HepG2 (cell line): ENCODE measurements around the gene XG. TPM values are rescaled to one million over a fixed set of nuclear protein-coding genes. Genes with fewer than 3 reads are reported as not detected.
A peak's percentile ranks its signal among the peaks of the same experiment; 100 is the strongest.

ENCODE experiments used
- AGO1 ChIP-seq: fragments of 200-400 bp; formaldehyde crosslinking; IDR thresholded peaks from 2 replicates; pipeline ENCODE4 v1.6.1; 2017; ENCODE audit warnings: mild to moderate bottlenecking, low read depth, low read length, moderate library complexity; ENCODE audit not compliant: poor library complexity, severe bottlenecking
- AGO2 ChIP-seq: fragments of 200-400 bp; formaldehyde crosslinking; optimal IDR thresholded peaks from 2 replicates; pipeline ENCODE3; 2017; ENCODE audit warnings: mild to moderate bottlenecking, low read depth, low read length, moderate library complexity
- BCL6 ChIP-seq: IDR thresholded peaks from 2 replicates; pipeline ENCODE4 v1.6.1; 2016; ENCODE audit warnings: missing genetic modification reagents, missing compliant biosample characterization
- CENPX ChIP-seq: sonication (generic); formaldehyde crosslinking; IDR thresholded peaks from 2 replicates; pipeline ENCODE4 v1.9.0; 2021; ENCODE audit warnings: mild to moderate bottlenecking, missing genetic modification reagents, moderate library complexity
- CHD2 ChIP-seq: IDR thresholded peaks from 2 replicates; pipeline ENCODE4 v1.6.1; 2011; ENCODE audit warnings: low read depth, low read length, improper control_type of control experiment
- HNF4A ChIP-seq: sonication (generic); formaldehyde crosslinking; IDR thresholded peaks from 2 replicates; pipeline ENCODE4 v1.4.0; 2020; ENCODE audit warnings: missing genetic modification reagents
- MATR3 ChIP-seq: sonication (generic); formaldehyde crosslinking; IDR thresholded peaks from 2 replicates; pipeline ENCODE4 v1.4.0; 2020; ENCODE audit warnings: missing genetic modification reagents
- MAX ChIP-seq: IDR thresholded peaks from 2 replicates; pipeline ENCODE4 v1.6.1; 2012; ENCODE audit warnings: inconsistent platforms
- NFE2L1 ChIP-seq: sonication (generic); formaldehyde crosslinking; IDR thresholded peaks from 2 replicates; pipeline ENCODE4 v1.4.0; 2020; ENCODE audit warnings: missing genetic modification reagents, mild to moderate bottlenecking, borderline replicate concordance
- NR3C1 ChIP-seq: sonication (generic); formaldehyde crosslinking; IDR thresholded peaks from 2 replicates; pipeline ENCODE4 v1.4.0; 2020; ENCODE audit warnings: missing genetic modification reagents
- PHF21A ChIP-seq: sonication (generic); formaldehyde crosslinking; IDR thresholded peaks from 2 replicates; pipeline ENCODE4 v1.5.0; 2020; ENCODE audit warnings: mild to moderate bottlenecking, missing genetic modification reagents
- RELA ChIP-seq: sonication (generic); formaldehyde crosslinking; IDR thresholded peaks from 2 replicates; pipeline ENCODE4 v1.4.0; 2020; ENCODE audit warnings: missing genetic modification reagents
- RFX3 ChIP-seq: IDR thresholded peaks from 2 replicates; pipeline ENCODE4 v1.6.1; 2016; ENCODE audit warnings: missing biosample characterization, missing genetic modification reagents
- SRSF4 ChIP-seq: fragments of 200-400 bp; formaldehyde crosslinking; IDR thresholded peaks from one replicate; pipeline ENCODE4 v1.6.1; 2018; ENCODE audit warnings: mild to moderate bottlenecking, low read depth, low read length, moderate library complexity; ENCODE audit not compliant: poor library complexity, severe bottlenecking
- THAP11 ChIP-seq: IDR thresholded peaks from 2 replicates; pipeline ENCODE4 v1.6.1; 2016; ENCODE audit warnings: missing biosample characterization, missing genetic modification reagents
- THRA ChIP-seq: sonication (generic); formaldehyde crosslinking; IDR thresholded peaks from 2 replicates; pipeline ENCODE4 v1.4.0; 2020; ENCODE audit warnings: missing genetic modification reagents, borderline replicate concordance
- ZNF124 ChIP-seq: sonication (generic); formaldehyde crosslinking; IDR thresholded peaks from 2 replicates; pipeline ENCODE4 v1.4.0; 2020; ENCODE audit warnings: missing genetic modification reagents
- ZNF17 ChIP-seq: sonication (generic); formaldehyde crosslinking; IDR thresholded peaks from 2 replicates; pipeline ENCODE4 v1.5.0; 2020; ENCODE audit warnings: mild to moderate bottlenecking, missing genetic modification reagents
- ZNF205 ChIP-seq: IDR thresholded peaks from 2 replicates; pipeline ENCODE4 v1.6.1; 2018; ENCODE audit warnings: missing biosample characterization, missing genetic modification reagents
- ZNF232 ChIP-seq: sonication (generic); formaldehyde crosslinking; IDR thresholded peaks from 2 replicates; pipeline ENCODE4 v1.4.0; 2020; ENCODE audit warnings: missing genetic modification reagents, borderline replicate concordance
- ZNF382 ChIP-seq: sonication (generic); formaldehyde crosslinking; IDR thresholded peaks from 2 replicates; pipeline ENCODE4 v1.5.0; 2020; ENCODE audit warnings: missing genetic modification reagents, mild to moderate bottlenecking, borderline replicate concordance
- ZNF513 ChIP-seq: sonication (generic); formaldehyde crosslinking; conservative IDR thresholded peaks from 2 replicates; pipeline ENCODE4 v1.5.0; 2020; ENCODE audit warnings: missing genetic modification reagents
- ZNF639 ChIP-seq: conservative IDR thresholded peaks from 2 replicates; pipeline ENCODE4 v1.6.1; 2018; ENCODE audit warnings: missing genetic modification reagents
- ZSCAN20 ChIP-seq: sonication (generic); formaldehyde crosslinking; IDR thresholded peaks from 2 replicates; pipeline ENCODE4 v1.4.0; 2020; ENCODE audit warnings: missing genetic modification reagents, mild to moderate bottlenecking, borderline replicate concordance
- polyA plus RNA-seq, 8 experiments: library from polyadenylated mRNA; depleted of rRNA in 3 of 8; stranded (reverse) in 7 of 8; unstranded in 1 of 8; fragments of >200 nt; fragmentation: Illumina TruSeq in 4 of 8; extraction: Trizol in 4 of 8; gene quantifications; 2 replicates each; pipeline versions ENCODE4 v1.2.1 to v1.2.3, GENCODE V29; 2011 to 2016; ENCODE audit warnings: low read depth in 4 of 8, missing spikeins in 1 of 8, mixed read lengths in 1 of 8; ENCODE audit not compliant: insufficient read depth in 1 of 8
- total RNA-seq, 5 experiments: library from RNA; depleted of rRNA; stranded (reverse); fragments of >200 nt; fragmentation: Illumina TruSeq; extraction: Trizol; gene quantifications; 2 replicates each; pipeline ENCODE4 v1.2.3, GENCODE V29; 2016; ENCODE audit warnings: low read depth in 1 of 5
- TF ChIP-seq, protein P1 (sequence below): sonication (generic); formaldehyde crosslinking; IDR thresholded peaks from 2 replicates; pipeline ENCODE4 v1.4.0; 2020; ENCODE audit warnings: missing genetic modification reagents, mild to moderate bottlenecking, borderline replicate concordance

Gene XG
- total and polyA plus RNA-seq, 2 of the 13 experiments (the other 11 are each of a cell fraction or from before 2014, with no cell fraction given), result not detected

- TF ChIP-seq, protein P1, sequence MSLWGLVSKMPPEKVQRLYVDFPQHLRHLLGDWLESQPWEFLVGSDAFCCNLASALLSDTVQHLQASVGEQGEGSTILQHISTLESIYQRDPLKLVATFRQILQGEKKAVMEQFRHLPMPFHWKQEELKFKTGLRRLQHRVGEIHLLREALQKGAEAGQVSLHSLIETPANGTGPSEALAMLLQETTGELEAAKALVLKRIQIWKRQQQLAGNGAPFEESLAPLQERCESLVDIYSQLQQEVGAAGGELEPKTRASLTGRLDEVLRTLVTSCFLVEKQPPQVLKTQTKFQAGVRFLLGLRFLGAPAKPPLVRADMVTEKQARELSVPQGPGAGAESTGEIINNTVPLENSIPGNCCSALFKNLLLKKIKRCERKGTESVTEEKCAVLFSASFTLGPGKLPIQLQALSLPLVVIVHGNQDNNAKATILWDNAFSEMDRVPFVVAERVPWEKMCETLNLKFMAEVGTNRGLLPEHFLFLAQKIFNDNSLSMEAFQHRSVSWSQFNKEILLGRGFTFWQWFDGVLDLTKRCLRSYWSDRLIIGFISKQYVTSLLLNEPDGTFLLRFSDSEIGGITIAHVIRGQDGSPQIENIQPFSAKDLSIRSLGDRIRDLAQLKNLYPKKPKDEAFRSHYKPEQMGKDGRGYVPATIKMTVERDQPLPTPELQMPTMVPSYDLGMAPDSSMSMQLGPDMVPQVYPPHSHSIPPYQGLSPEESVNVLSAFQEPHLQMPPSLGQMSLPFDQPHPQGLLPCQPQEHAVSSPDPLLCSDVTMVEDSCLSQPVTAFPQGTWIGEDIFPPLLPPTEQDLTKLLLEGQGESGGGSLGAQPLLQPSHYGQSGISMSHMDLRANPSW (CRISPR knock-in tag), result no peak
- TF ChIP-seq AGO1, result no peak
- TF ChIP-seq PHF21A (CRISPR knock-in tag), result 0 out of 2 replicates have a peak, but pooled peaks have one; percentile 13
- no peak for TF ChIP-seq THRA (CRISPR knock-in tag)
- no peak for TF ChIP-seq ZSCAN20 (CRISPR knock-in tag)
- TF ChIP-seq SRSF4, result no peak
- peak; percentile 19; the same call in 1 of the 2 replicates for TF ChIP-seq THAP11 (CRISPR knock-in tag)
- no peak for TF ChIP-seq RELA (CRISPR knock-in tag)
- TF ChIP-seq ZNF205 (CRISPR knock-in tag), result no peak
- no peak for TF ChIP-seq NFE2L1
- no peak for TF ChIP-seq CHD2
- TF ChIP-seq ZNF124 (CRISPR knock-in tag), result no peak
- TF ChIP-seq BCL6, result peak; percentile 80
- TF ChIP-seq HNF4A (CRISPR knock-in tag), result peak; percentile 64
- TF ChIP-seq ZNF232 (CRISPR knock-in tag), result no peak
- no peak for TF ChIP-seq CENPX
- no peak for TF ChIP-seq NR3C1 (CRISPR knock-in tag)
- no peak for TF ChIP-seq AGO2
- 0 out of 2 replicates have a peak, but pooled peaks have one; percentile 40 for TF ChIP-seq MAX
- TF ChIP-seq ZNF513, result no peak
- no peak for TF ChIP-seq RFX3 (CRISPR knock-in tag)
- no peak for TF ChIP-seq MATR3 (CRISPR knock-in tag)
- TF ChIP-seq ZNF382, result no peak
- TF ChIP-seq ZNF639 (CRISPR knock-in tag), result no peak
- no peak for TF ChIP-seq ZNF17 (CRISPR knock-in tag)
Observed at GRCh38 chrX:2828344-2828958, 76.6 kb downstream of the XG start, which contains the start of gene GYG2 (continued).
